Activated CD8-positive, alpha-beta T cell treated with anti-CD3 and anti-CD28 coated beads, Interleukin-2, amount 10 ng/mL, durations not matched to agents 7 days and 5 days (primary cell): ENCODE data around the gene ANK2. TPM values are rescaled to one million over a fixed set of nuclear protein-coding genes. Genes with fewer than 3 reads are reported as not detected.
A peak's percentile ranks its signal among the peaks of the same experiment; 100 is the strongest.

ENCODE experiments used
- ATAC-seq: fragments of 150-1000 bp; cut with Tn5 transposase; one replicate; pipeline ENCODE4 v1.10.0; 2021; ENCODE audit warnings: moderate library complexity
- CTCF ChIA-PET: fragments of 350-600 bp; sonication (Branson Sonifier 250); formaldehyde crosslinking; loops from one replicate; lab custom pipeline; 2021; ENCODE audit warnings: antibody characterized with exemption; lab: Charles Lee
- POLR2A ChIA-PET: fragments of 350-600 bp; sonication (Branson Sonifier 250); formaldehyde crosslinking; loops from one replicate; lab custom pipeline; 2021; ENCODE audit warnings: antibody characterized with exemption; lab: Charles Lee
- DNase-seq: peaks from one replicate; pipeline ENCODE4 v3.0.0-alpha.2; 2020
- H3K27ac Mint-ChIP-seq: one replicate; pipeline ENCODE4 v1.8.0; 2021; ENCODE audit warnings: mild to moderate bottlenecking, mixed read lengths
- H3K27me3 Mint-ChIP-seq: one replicate; pipeline ENCODE4 v1.8.0; 2021; ENCODE audit warnings: low read depth, mixed read lengths
- H3K36me3 Mint-ChIP-seq: one replicate; pipeline ENCODE4 v1.8.0; 2021; ENCODE audit warnings: low read depth, mixed read lengths
- H3K4me1 Mint-ChIP-seq: one replicate; pipeline ENCODE4 v1.8.0; 2021; ENCODE audit warnings: low read depth, mixed read lengths
- H3K4me3 Mint-ChIP-seq: one replicate; pipeline ENCODE4 v1.8.0; 2021; ENCODE audit warnings: mild to moderate bottlenecking, mixed read lengths
- H3K9me3 Mint-ChIP-seq: one replicate; pipeline ENCODE4 v1.8.0; 2022; ENCODE audit warnings: mixed read lengths; ENCODE audit not compliant: insufficient read depth
- total RNA-seq, 2 experiments: library from RNA; stranded (reverse); gene quantifications; one replicate each; pipeline ENCODE4 v1.2.3, GENCODE V29; 2021

ANK2 gene
- total RNA-seq, 2 experiments from 2014 or later = 0.47 to 1.5 TPM

DNA sequence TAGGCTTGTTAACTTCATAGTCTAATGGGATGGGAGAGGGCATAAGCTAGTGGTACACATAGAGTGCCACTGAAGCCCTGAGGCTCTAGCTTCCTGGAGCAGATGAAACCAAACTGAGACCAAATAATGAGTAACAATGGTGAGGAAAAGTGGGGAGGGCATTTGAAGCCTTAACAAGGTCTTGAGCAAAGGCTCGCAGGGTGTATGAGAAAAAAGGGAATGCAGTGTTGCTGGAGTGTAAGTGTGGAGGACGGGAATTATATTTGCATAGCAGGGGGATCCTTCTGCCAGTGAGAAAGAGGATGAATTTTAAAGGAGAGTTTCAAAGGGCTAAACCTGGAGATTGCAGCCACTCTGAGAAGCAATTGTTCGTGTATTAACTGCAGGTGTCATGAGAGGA, 263.1 kb downstream of the ANK2 start:
- no peaks in the 10 kb centered on the region for H3K36me3 Mint-ChIP-seq
- ATAC-seq (no peak), DNase-seq (no peak)
- ChIA-PET CTCF (interaction anchor here (1.1 kb wide), 1 partner anchor 759 kb away, joined by 3 read pairs; no protein-coding TSS in a partner anchor), POLR2A (no interaction called here)
- H3K27me3 Mint-ChIP-seq = peaks cover 6% of the 10 kb centered on the region
- no peak overlapping the region for H3K4me3 Mint-ChIP-seq
- H3K4me1 Mint-ChIP-seq = peaks cover 11% of the 10 kb centered on the region
- H3K27ac Mint-ChIP-seq = no peak overlapping the region
- no peaks in the 10 kb centered on the region for H3K9me3 Mint-ChIP-seq

DNA sequence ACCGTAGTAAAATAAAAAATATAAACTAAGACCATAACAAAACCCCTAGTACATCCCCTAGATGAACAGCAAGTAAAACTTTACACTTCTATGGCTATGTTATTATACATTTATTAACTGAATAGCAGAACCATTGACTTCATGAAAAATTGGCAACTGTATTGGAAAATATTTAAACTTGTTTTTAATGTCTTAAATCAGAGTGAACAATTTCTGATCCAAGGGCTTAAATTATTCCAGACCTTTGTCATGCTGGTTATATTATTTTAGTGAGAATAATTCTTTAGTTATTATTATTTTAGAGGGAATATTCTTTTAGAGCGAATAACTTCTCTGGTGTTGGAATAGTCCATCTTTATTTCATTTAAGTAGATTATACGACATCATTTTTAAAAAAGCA, 265.0 kb downstream of the ANK2 start:
- POLR2A ChIA-PET = no interaction called here

DNA sequence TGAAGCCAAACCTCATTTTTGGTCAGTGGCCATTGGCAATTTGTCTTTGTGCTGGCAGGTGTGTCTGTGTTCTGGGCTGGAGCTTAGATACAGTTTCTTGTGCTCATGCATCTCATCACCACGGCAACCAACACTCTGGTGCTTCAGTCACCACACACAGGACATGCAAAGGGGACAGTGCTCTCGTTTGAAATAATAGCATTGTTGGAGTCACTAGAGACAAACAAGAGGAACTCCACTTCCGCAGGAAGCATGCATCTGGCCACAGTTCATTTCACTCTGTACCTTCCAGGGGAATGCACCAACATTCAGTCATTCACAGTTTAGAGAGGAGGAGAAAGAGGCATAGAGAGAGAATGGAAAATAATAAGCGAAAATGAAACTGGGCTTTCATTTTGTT, 267.4 kb downstream of the ANK2 start:
- H3K4me3 Mint-ChIP-seq = peak overlapping the region; percentile 10
- no peaks in the 10 kb centered on the region for H3K36me3 Mint-ChIP-seq
- H3K27ac Mint-ChIP-seq = no peak overlapping the region

More for the DNA sequence above, 265.0 kb downstream of the ANK2 start:
- Mint-ChIP-seq H3K9me3 (no peaks in the 10 kb centered on the region), H3K27ac (no peak overlapping the region), H3K4me3 (no peak overlapping the region), H3K27me3 (peaks cover 8% of the 10 kb centered on the region), H3K36me3 (no peaks in the 10 kb centered on the region), H3K4me1 (peaks cover 13% of the 10 kb centered on the region)
- DNase-seq = no peak
- CTCF ChIA-PET = no interaction called here
- ATAC-seq = no peak

DNA sequence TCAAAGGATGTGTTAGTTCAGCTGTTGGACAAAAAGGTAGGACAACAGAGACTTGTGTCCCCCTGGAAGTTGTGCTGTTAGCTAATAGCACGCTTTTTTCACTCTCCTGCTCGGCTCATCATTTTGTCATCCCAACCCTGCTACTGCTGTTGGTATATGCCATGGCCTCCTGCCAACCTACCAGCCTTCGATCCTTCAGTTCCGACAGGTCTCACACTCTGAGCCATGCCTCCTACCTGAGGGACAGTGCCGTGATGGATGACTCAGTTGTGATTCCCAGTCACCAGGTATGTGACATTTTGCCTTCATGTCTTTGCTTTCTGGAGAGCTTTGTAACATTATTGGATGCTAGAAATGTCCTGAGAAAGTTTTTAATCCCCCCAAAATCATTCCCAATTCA, 268.1 kb downstream of the ANK2 start:
- Mint-ChIP-seq H3K27me3 (peaks cover 7% of the 10 kb centered on the region), H3K36me3 (no peaks in the 10 kb centered on the region), H3K27ac (no peak overlapping the region), H3K4me1 (peaks cover 13% of the 10 kb centered on the region), H3K4me3 (no peak overlapping the region), H3K9me3 (no peaks in the 10 kb centered on the region)
- ChIA-PET CTCF (no interaction called here), POLR2A (no interaction called here)
- DNase-seq (no peak), ATAC-seq (no peak)

More for the DNA sequence above, 267.4 kb downstream of the ANK2 start:
- CTCF ChIA-PET = interaction anchor here (0.5 to 1.1 kb wide), 2 partner anchors 11 to 754 kb away, joined by 3 read pairs; no protein-coding TSS in a partner anchor
- ATAC-seq = peak; percentile 94
- Mint-ChIP-seq H3K9me3 (no peaks in the 10 kb centered on the region), H3K27me3 (peaks cover 8% of the 10 kb centered on the region), H3K4me1 (peaks cover 13% of the 10 kb centered on the region)
- DNase-seq = peak; percentile 53
- POLR2A ChIA-PET = no interaction called here

DNA sequence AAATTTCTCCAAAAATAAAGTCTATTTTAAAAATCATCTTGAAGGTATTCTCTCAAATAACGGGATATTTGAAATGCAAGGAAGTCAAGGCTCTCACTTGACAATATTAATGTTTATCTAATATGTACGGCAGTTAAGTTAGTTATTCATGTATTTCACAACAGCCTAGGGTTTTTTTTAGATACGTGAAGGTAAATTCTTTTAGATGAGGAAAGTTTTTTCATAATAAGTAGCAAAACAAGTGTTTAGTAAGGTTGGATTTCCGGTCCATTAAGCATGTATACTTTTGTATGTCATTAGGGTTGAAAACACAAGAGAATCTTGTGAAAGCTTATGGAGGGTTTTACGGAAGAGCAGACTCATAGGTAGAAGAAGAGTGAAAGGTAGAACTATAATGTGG, 273.3 kb downstream of the ANK2 start:
- CTCF ChIA-PET = no interaction called here
- POLR2A ChIA-PET = no interaction called here
- DNase-seq (no peak), ATAC-seq (no peak)
- no peak overlapping the region for H3K27ac Mint-ChIP-seq
- H3K36me3 Mint-ChIP-seq = no peaks in the 10 kb centered on the region
- H3K9me3 Mint-ChIP-seq = no peaks in the 10 kb centered on the region
- H3K4me3 Mint-ChIP-seq = no peak overlapping the region
- peaks cover 7% of the 10 kb centered on the region for H3K27me3 Mint-ChIP-seq
- no peaks in the 10 kb centered on the region for H3K4me1 Mint-ChIP-seq

DNA sequence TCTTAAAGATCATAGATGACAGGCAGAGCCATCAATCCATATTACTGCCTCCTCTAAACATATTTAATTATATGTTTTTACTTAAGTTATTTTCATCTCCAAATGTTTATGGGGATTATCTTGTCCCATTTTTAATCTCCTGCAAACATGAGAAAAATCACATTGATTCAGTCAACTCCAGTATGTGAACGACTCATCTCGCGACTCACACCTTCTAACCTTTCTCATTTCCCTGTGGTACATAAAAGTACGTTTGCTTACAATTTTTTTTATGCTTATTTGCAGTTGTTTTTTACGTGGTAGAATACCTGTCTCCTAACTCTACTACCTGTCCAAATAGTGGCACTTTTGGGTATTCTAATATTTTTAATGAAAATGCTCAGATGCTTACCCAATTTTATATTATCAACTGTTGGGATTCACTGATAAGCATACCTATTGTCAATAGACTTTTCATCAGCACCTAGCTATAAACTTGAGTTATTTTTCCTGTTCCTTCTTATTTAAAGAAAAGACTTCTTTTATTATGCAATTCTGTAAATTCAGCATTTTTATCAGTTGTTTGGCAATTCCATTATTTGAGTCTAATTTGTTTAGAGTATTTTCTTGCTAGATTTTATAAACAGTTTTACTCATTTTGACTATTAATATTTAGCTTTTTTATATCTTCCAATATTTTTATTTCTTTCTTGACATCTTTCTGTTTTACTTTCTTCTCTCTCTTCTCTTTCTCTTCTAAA, 276.6 kb downstream of the ANK2 start:
- DNase-seq = no peak
- H3K4me3 Mint-ChIP-seq = no peak overlapping the region
- peaks cover 5% of the 10 kb centered on the region for H3K27me3 Mint-ChIP-seq
- no peak for ATAC-seq
- POLR2A ChIA-PET = no interaction called here
- no peak overlapping the region for H3K27ac Mint-ChIP-seq
- H3K4me1 Mint-ChIP-seq = no peaks in the 10 kb centered on the region
- H3K9me3 Mint-ChIP-seq = no peaks in the 10 kb centered on the region
- H3K36me3 Mint-ChIP-seq = no peaks in the 10 kb centered on the region
- CTCF ChIA-PET = no interaction called here

DNA sequence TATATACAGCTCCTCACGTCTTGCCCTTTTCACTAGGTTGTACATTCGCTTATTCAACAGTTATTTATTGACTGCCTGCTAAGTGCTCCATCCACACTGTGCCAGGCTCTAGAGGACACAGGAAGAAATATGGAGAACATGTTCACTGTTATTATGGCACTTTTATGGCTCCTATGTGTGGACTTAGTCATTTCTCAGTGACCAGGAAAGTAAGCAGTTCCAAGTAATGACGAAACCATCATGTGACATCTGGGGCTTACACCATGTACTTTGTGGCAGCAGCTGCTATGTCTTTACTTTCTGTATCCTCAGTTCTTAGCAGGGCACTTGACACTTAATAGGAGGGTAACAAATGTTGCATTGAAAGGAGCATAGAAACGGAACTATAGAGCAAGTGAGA, 278.0 kb downstream of the ANK2 start:
- DNase-seq (no peak), ATAC-seq (no peak)
- H3K4me3 Mint-ChIP-seq = no peak overlapping the region
- CTCF ChIA-PET = interaction anchor here (1.4 kb wide), 1 partner anchor 11 kb away, joined by 3 read pairs; no protein-coding TSS in a partner anchor
- H3K4me1 Mint-ChIP-seq = no peaks in the 10 kb centered on the region
- peaks cover 9% of the 10 kb centered on the region for H3K27me3 Mint-ChIP-seq
- H3K36me3 Mint-ChIP-seq = no peaks in the 10 kb centered on the region
- no peak overlapping the region for H3K27ac Mint-ChIP-seq
- H3K9me3 Mint-ChIP-seq = no peaks in the 10 kb centered on the region
- POLR2A ChIA-PET = no interaction called here

DNA sequence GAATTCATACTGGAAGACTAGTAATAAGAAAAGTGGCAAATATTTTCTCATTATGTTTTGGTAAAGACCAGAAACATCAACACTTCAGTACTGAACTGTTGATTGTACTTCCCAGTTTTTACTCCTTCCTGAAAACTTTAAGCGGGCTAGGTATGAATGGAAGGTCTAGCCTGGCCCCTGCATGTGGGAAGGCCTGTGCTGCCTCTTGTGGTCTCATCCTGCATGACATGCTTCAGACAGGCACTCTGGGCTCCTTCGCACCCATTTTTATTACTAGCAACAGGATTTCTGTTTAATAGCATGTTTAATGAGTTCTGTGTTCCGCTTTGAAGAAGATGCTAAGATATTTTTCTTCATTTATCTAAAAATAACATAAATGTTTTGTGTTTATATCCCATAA, 279.1 kb downstream of the ANK2 start:
- ChIA-PET POLR2A (no interaction called here), CTCF (no interaction called here)
- Mint-ChIP-seq H3K27ac (no peak overlapping the region), H3K4me1 (no peaks in the 10 kb centered on the region), H3K36me3 (no peaks in the 10 kb centered on the region), H3K4me3 (no peak overlapping the region), H3K9me3 (no peaks in the 10 kb centered on the region), H3K27me3 (peaks cover 7% of the 10 kb centered on the region)
- ATAC-seq (no peak), DNase-seq (no peak)

DNA sequence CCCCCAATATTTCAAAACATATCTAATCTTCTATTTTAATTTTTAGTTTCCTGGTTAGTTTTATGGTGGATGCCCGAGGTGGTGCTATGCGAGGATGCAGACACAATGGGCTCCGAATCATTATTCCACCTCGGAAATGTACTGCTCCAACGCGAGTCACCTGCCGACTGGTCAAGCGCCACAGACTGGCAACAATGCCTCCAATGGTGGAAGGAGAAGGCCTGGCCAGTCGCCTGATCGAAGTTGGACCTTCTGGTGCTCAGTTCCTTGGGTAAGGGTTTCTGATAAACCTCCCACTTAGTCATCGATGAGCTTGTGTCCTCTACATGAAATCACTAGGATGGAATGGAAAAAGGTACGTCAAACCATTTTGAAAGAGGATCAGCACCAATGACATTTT, 280.7 kb downstream of the ANK2 start:
- POLR2A ChIA-PET = no interaction called here

DNA sequence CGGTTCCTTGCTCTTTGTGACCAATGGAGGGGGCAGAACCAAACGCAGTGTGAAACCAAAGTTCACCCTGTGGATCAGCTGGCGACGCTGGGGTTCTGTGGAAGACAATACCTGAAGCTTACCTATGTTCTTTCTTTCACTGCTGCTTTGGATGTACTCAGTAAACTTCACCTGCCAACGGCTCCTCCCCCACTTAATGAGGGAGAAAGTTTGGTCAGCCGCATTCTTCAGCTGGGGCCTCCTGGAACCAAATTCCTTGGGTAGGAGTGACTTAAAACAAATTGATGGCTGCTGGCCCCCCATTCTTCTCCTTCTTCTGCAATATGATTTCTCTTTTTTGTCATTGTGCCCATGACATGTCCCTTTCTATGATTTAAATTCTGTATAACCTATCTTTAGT, 282.4 kb downstream of the ANK2 start:
- Mint-ChIP-seq H3K9me3 (no peaks in the 10 kb centered on the region), H3K27me3 (peaks cover 7% of the 10 kb centered on the region), H3K36me3 (no peaks in the 10 kb centered on the region), H3K4me1 (no peaks in the 10 kb centered on the region), H3K4me3 (no peak overlapping the region), H3K27ac (no peak overlapping the region)
- ChIA-PET POLR2A (no interaction called here), CTCF (interaction anchor here (1.9 kb wide), 1 partner anchor 23 kb away, joined by 7 read pairs; no protein-coding TSS in a partner anchor)
- DNase-seq (no peak), ATAC-seq (no peak)

More for the DNA sequence above, 280.7 kb downstream of the ANK2 start:
- ATAC-seq = no peak
- Mint-ChIP-seq H3K4me1 (no peaks in the 10 kb centered on the region), H3K27me3 (peaks cover 7% of the 10 kb centered on the region), H3K36me3 (no peaks in the 10 kb centered on the region), H3K4me3 (no peak overlapping the region), H3K9me3 (no peaks in the 10 kb centered on the region), H3K27ac (no peak overlapping the region)
- no peak for DNase-seq
- CTCF ChIA-PET = no interaction called here

DNA sequence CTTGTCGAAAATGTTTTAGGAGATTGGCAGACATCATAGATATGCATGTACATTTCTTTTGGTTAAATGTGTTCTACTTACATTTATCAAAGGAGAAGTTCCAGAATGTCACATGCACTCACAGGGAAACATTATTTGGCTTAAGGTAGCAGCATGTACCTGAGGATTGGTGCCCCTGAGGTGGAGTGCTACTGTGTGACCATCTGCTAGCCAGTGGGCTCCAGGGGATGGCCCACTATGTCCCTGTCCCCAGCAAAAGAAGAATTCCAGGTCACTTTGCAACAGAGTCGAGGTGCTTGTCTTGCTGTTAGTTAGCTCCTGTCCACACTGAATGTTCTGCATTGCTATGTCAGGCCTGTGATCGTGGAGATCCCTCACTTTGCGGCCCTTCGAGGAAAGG, 283.2 kb downstream of the ANK2 start:
- POLR2A ChIA-PET = interaction anchor here (0.7 kb wide), 1 partner anchor 492 kb away, joined by 4 read pairs; no protein-coding TSS in a partner anchor
- Mint-ChIP-seq H3K4me3 (no peak overlapping the region), H3K4me1 (no peaks in the 10 kb centered on the region), H3K27me3 (peaks cover 7% of the 10 kb centered on the region), H3K9me3 (no peaks in the 10 kb centered on the region), H3K27ac (no peak overlapping the region), H3K36me3 (no peaks in the 10 kb centered on the region)
- CTCF ChIA-PET = no interaction called here
- ATAC-seq (no peak), DNase-seq (no peak)

DNA sequence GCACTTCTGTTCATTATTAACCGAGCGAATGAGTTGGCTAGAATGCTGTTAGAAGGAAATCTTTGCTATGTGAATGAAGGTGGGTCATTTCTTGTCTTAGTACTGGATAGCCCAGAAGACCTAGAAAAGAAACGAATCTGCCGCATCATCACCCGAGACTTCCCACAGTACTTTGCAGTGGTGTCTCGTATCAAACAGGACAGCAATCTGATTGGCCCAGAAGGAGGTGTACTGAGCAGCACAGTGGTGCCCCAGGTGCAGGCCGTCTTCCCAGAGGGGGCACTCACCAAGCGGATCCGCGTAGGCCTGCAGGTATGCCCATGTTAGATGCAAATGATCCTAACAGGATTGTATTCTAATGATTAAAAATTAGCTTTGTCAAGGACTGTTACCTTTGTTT, 286.3 kb downstream of the ANK2 start:
- no peak overlapping the region for H3K27ac Mint-ChIP-seq
- H3K4me3 Mint-ChIP-seq = no peak overlapping the region
- no peaks in the 10 kb centered on the region for H3K36me3 Mint-ChIP-seq
- H3K4me1 Mint-ChIP-seq = no peaks in the 10 kb centered on the region
- DNase-seq (no peak), ATAC-seq (no peak)
- ChIA-PET POLR2A (no interaction called here), CTCF (no interaction called here)
- H3K27me3 Mint-ChIP-seq = peaks cover 9% of the 10 kb centered on the region
- no peaks in the 10 kb centered on the region for H3K9me3 Mint-ChIP-seq
